ENCODE results near the gene VPS8. TPM values are rescaled to one million over a fixed set of nuclear protein-coding genes. Genes with fewer than 3 reads are reported as not detected.

Gene VPS8
- total RNA-seq, 1 experiment from 2014 or later: 39.7 TPM

DNA sequence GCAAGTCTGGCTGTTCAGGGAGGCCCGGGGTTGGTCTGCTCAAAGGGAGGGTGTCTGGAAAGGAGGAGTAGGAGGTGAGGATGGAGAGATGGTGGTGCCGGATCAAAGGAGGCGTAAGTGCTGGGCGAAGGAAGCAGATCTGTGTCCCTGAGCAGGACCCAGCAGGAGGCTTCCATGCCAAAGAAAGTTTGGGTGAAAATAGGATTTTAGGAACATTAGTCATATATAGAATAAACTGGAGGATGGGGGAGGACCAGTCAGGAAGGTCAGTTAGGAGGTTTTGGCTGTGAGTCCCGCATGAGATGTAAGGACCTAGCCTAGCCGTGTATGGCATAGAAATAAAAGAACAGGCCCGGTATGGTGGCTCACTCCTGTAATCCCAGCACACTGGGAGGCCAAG lies 28.6 kb upstream of the VPS8 start:
- no peak overlapping the region for H3K23ac ChIP-seq (ENCODE audit: insufficient read length, low read depth, low read length)
- no peak overlapping the region for H4K91ac ChIP-seq (ENCODE audit: insufficient read length, low read depth, low read length)
- H3K4me1 ChIP-seq (ENCODE audit: insufficient read depth, low read length): no peaks in the 10 kb centered on the region
- H3K9me3 ChIP-seq (ENCODE audit: control insufficient read depth, low read depth, low read length): no peaks in the 10 kb centered on the region
- Mint-ChIP-seq H3K27ac (peak overlapping the region in 1 of 3 experiments; percentile 57; a peak in 1 of 7 replicates), H3K4me3 (no peak overlapping the region), H3K4me1 (peaks cover 15 to 32% of the 10 kb centered on the region in 2 experiments), H3K27me3 (ENCODE audit: low read depth) (peaks cover 23% of the 10 kb centered on the region), H3K9me3 (no peaks in the 10 kb centered on the region; a peak in 1 of 5 replicates), H3K36me3 (ENCODE audit: insufficient read depth in 1 of 3, low read depth in 3 of 3) (no peaks in the 10 kb centered on the region; a peak in 1 of 7 replicates)
- no peaks in the 10 kb centered on the region for H4K20me1 ChIP-seq (ENCODE audit: control insufficient read depth, insufficient read depth, insufficient read length)
- no peak overlapping the region for H2BK12ac ChIP-seq (ENCODE audit: insufficient read length, low read depth, low read length)
- H2BK120ac ChIP-seq (ENCODE audit: low read depth, low read length, poor library complexity, severe bottlenecking): no peak overlapping the region
- no peak overlapping the region for H3K27ac ChIP-seq (ENCODE audit: insufficient read length, low read depth, low read length)
- H3K4me2 ChIP-seq (ENCODE audit: insufficient read depth, insufficient read length, low read length): no peak overlapping the region
- no CpG with 5 or more reads among the region's 7 CpGs for WGBS (ENCODE audit: extremely low coverage, insufficient read length, low lambda C conversion rate)
- H3K79me2 ChIP-seq (ENCODE audit: insufficient read depth, low read length): no peaks in the 10 kb centered on the region
- no peak for DNase-seq
- H3K18ac ChIP-seq (ENCODE audit: insufficient read length, low read depth, low read length): no peak overlapping the region
- H2BK15ac ChIP-seq (ENCODE audit: low read depth, low read length): no peak overlapping the region
- no peak overlapping the region for H2AFZ ChIP-seq (ENCODE audit: low read length)
- no peak overlapping the region for H3K14ac ChIP-seq (ENCODE audit: insufficient read depth, low read length)
- no peak overlapping the region for H4K5ac ChIP-seq (ENCODE audit: insufficient read length, low read depth, low read length)
- no peaks in the 10 kb centered on the region for H3K27me3 ChIP-seq (ENCODE audit: insufficient read depth, low read length)
- H3K9ac ChIP-seq (ENCODE audit: extremely low read depth, insufficient read length, low read length): no peak overlapping the region
- H4K8ac ChIP-seq (replicated peaks; ENCODE audit: insufficient read length, low read depth, low read length): no peak overlapping the region
- no peak overlapping the region for H3K4ac ChIP-seq (ENCODE audit: low read depth, low read length)
- no peak overlapping the region for H3K56ac ChIP-seq (ENCODE audit: insufficient read length, low read depth, low read length)
- TF ChIP-seq, protein P1, sequence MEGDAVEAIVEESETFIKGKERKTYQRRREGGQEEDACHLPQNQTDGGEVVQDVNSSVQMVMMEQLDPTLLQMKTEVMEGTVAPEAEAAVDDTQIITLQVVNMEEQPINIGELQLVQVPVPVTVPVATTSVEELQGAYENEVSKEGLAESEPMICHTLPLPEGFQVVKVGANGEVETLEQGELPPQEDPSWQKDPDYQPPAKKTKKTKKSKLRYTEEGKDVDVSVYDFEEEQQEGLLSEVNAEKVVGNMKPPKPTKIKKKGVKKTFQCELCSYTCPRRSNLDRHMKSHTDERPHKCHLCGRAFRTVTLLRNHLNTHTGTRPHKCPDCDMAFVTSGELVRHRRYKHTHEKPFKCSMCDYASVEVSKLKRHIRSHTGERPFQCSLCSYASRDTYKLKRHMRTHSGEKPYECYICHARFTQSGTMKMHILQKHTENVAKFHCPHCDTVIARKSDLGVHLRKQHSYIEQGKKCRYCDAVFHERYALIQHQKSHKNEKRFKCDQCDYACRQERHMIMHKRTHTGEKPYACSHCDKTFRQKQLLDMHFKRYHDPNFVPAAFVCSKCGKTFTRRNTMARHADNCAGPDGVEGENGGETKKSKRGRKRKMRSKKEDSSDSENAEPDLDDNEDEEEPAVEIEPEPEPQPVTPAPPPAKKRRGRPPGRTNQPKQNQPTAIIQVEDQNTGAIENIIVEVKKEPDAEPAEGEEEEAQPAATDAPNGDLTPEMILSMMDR (conservative IDR thresholded peaks at IDR 0.05): no peak
- H3K23me2 ChIP-seq (ENCODE audit: insufficient read length, low read depth, low read length, poor library complexity, severe bottlenecking): no peaks in the 10 kb centered on the region
- no peaks in the 10 kb centered on the region for H3K79me1 ChIP-seq (ENCODE audit: insufficient read depth, low read depth, low read length, poor library complexity, severe bottlenecking)
- H2BK5ac ChIP-seq (ENCODE audit: insufficient read length, low read length): no peak overlapping the region
- H3T11ph ChIP-seq (ENCODE audit: low read length): no peak overlapping the region
- no peak overlapping the region for H2AK5ac ChIP-seq (ENCODE audit: insufficient read length, low read length)
- no peak overlapping the region for H2BK20ac ChIP-seq (ENCODE audit: low read depth, low read length, poor library complexity, severe bottlenecking)
